Occipital lobe (tissue), 2 donors: ENCODE measurements around the gene PDE4A. TPM values are rescaled to one million over a fixed set of nuclear protein-coding genes. Genes with fewer than 3 reads are reported as not detected.
"Not testable (repeated sequence)": the region's sequence is repeated elsewhere in the genome, so short reads cannot be mapped to it uniquely, and the experiment has no call there.

Source experiments
- DNase-seq: peaks from one replicate; lab custom pipeline; 2025; lab: John Stamatoyannopoulos, UW
- total RNA-seq: library from RNA; depleted of rRNA; stranded (reverse); fragments of >200 nt; gene quantifications from one replicate; pipeline ENCODE4 v1.2.3, GENCODE V29; 2014

PDE4A gene
- total RNA-seq, 1 donor from 2014 or later, result 5.6 TPM

DNA sequence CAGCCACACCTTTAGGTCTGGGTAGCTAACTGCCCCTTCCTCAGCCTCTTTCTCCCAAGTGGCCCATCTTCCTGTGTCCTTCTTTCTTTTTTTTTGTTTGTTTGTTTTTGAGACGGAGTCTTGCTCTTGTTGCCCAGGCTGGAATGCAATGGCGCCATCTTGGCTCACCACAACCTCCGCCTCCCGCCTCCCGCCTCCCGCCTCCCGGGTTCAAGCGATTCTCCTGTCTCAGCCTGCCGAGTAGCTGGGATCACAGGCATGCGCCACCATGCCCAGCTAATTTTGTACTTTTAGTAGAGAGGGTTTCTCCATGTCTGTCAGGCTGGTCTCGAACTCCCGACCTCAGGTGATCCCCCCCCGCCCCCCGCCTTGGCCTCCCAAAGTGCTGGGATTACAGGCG is 41.7 kb downstream of the PDE4A start:
- not testable (repeated sequence) for DNase-seq

DNA sequence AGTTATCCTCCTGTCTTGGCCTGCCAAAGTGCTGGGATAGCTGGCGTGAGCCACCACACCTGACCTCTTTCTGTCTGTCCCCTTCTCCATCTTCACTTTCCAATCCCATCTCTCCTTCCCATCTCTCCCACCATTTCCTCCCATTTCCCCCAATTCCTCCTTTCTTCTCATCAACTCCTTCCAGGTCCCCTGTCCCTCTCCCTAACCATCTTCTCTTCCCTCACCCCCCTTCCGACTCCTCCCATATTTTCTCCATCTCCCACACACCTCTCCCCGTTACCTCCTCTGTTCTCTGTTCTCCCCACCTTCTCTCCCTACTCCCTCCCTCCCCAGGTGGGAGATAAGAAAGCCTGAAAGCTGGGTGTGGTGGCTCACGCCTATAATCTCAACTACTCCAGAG is 42.2 kb downstream of the PDE4A start:
- DNase-seq, result no peak

DNA sequence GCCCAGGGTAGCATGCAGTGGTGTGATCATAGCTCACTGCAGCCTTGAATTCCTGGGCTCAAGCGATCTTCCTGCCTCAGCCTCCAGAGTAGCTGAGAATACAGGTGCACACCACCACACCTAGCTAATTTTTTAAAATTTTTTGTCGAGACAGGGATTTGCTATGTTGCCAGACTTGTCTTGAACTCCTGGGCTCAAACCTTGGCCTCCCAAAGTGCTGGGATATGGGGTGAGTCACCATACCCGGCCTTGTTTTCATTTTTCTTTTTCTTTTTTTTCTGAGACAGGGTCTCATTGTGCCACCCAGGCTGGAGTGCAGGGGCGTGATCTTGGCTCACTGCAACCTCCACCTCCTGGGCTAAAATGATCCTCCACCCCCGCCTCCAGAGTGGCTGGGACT is 44.1 kb downstream of the PDE4A start:
- DNase-seq, result no peak

- no peak for DNase-seq
Observed at GRCh38 chr19:10467104-10467706, 46.9 kb downstream of the PDE4A start.

- DNase-seq, result no peak
Observed at GRCh38 chr19:10468133-10468532, 47.8 kb downstream of the PDE4A start.

- no peak for DNase-seq
Observed at GRCh38 chr19:10471909-10472308, 51.6 kb downstream of the PDE4A start.

- DNase-seq, result no peak
Observed at GRCh38 chr19:10473192-10473591, 52.9 kb downstream of the PDE4A start.

DNA sequence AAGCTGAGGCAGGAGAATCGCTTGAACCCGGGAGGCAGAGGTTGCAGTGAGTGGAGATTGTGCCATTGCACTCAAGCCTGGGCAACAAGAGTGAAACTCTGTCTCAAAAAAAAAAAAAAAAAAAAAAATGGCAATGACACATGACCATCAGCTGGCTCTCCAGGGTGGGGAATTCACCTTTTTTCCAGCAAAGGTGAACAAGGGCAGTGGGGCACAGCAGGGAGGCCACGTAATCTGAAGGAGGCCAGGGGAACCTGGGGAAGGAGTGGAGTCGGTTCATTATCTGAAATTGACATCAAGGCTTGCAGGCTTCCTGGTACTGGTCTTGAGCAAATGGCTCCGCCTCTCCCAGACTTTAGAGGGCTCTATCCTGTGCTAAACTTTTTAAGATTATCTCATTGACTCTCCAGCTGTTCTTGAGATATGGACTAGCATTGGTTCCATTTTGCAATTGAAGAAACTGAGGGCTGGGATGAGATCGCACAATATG is 54.7 kb downstream of the PDE4A start:
- no peak for DNase-seq

- no peak for DNase-seq
Observed at GRCh38 chr19:10478476-10478875, 58.1 kb downstream of the PDE4A start.

DNA sequence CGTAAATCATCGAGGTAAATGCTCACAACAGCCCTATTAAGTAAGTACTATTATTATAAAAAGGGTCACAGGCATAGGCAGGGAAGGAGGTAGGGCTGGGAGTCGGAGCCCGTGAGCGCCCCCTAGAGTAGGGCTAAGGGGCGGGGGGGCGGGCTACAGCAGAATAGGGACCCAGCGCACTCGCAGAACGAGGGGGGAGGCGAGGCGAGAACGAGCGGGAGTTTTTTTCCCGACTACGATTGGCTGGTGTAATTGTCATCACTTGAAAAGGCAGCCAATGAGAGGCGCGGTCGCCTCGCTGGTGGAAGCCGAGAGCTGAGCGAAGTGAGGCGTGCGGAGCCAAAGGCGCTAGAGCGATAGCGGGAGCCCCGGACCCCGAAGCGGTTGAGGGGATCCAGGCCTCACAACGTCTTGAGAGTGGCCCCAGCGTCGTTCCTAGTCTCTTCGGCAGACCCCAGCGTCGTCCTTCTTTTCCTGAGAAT is 58.6 kb downstream of the PDE4A start:
- peak; percentile 93 for DNase-seq

DNA sequence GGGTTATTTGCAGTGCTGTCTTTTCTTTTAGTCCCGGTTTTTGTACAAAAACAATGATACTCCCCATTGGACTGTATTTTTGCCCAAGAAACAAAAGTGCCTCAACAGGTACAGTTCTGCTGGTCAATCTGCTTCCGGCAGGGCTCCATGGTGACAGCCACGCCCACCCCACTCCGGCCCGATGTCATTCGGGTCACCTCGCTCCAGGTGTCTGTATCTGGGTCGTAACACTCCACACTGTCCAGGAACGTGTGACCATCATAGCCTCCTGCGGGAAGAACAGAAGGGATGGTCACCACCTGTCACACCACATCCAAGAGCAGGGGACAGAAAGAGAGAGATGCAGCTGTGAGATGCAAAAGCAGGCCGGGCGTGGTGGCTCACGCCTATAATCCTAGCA is 66.2 kb downstream of the PDE4A start:
- no peak for DNase-seq

DNA sequence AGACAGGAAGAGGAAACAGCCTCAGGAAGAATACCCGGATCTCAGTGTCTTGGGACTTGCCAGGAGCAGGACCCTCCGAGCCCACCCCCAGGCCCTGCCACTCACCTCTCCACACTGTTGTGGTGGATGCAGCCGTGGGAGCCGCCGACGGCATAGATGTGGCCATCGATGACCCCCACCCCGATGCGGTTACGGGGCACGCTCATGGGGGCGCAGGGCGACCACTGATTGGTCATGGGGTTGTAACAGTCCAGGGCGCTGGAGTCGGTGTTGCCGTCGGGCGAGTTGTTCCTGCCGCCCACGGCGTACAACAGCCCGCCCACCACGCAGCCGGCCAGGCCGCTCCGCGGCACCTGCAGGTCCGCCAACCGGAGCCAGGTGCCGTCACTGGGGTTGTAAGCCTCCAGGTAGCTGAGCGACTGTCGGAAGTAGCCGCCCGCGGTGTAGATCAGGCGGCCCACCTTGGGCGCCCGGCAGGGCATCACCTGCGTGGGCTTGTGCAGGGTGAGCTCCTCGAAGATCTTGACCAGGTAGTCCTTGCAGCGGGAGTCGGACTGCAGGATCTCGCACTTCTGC is 71.2 kb downstream of the PDE4A start:
- DNase-seq, result no peak

DNA sequence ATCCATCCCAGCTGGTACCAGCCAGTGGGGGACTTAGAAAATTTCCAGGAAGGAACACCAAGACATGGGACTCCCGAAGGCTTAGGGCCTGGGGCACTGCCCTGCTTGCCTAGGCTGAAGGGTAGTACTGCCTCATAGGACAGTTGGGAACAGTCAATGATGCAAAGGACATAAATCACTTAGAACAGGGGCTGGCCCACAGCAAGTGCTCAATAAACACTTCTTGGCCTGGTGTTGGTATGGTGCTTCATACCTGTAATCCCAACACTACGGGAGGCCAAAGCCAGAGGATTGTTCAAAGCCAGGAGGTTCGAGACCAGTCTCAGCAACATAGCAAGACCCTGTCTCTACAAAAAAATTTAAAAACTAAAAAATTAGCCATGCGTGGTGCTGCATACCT is 77.0 kb downstream of the PDE4A start:
- DNase-seq, result no peak

GRCh38 chr19:10499550-10500246 is 79.4 kb downstream of the PDE4A start:
- DNase-seq, result no peak

GRCh38 chr19:10500247-10500592 is 79.9 kb downstream of the PDE4A start:
- DNase-seq, result no peak

DNA sequence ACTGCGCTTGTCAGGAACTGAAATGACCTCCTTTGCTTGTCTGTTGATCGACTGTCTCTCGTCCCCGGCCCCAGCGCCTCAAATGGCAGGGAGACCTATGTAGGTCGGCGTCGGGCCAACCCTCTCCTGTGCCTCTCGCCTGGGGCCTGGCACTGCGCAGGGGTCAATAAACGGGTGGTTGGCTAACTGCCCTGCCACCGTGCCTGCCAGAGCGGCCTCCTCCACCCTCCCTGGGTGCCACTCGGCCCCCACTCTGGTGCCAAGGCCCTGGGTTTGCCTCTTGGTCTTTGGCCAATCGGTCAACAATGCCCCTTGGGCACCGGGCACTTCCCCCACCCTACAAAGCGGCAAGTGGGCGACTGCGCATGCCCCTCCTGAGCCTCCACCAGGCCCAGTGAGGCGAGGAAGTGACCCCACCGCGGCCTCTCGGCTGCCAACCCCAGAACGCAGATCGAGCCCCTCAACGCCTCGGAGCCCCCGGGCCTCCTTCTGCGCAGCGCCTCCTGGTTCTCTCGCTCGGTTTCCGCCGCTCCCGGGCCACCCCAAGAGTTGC is 81.7 kb downstream of the PDE4A start:
- DNase-seq, result peak; percentile 38

- DNase-seq, result peak; percentile 79
Observed at GRCh38 chr19:10502524-10503001, 82.2 kb downstream of the PDE4A start.

DNA sequence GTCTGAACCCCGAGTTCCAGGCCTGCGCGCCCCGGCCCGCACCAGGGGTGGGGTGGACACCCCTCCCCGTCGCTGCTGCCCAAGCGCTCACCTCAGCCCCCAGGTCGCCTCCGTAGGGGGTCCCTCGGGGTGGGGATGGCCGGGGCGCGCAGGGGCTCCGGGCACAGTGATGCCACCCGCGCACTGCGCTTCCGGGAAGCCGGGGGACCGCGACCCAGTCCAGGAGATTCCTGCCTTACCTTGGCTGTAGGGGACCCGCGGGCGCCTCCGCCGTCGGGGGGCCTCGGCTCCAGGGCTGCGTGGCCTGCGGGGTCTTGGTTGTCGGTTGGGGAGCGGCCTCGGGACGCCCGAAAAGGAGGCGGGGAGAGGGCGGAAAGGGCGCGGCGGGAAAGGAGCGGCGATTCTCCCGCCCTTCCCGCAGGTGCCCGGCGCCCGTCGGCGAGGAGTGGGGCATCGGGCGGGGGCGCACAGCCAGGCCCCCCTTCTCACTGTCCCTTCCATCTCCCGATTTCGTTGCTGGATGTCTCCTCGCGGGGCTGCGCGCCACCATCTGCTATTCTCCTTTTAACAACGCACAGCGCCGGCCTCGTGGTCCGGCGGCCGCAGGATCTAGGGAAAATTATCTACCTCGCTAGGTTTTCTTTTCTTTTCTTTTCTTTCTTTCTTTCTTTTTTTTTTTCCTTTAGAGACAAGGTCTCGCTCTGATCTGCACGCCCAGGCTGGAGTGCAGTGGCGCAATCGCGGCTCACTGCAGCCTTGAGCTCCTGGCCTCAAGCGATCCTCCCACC is 82.9 kb downstream of the PDE4A start, which contains the start of gene KEAP1:
TSS of gene KEAP1 (minus strand) at position 355 of the 788 bp plus-strand sequence. CDS start 3,323 bp downstream, outside the sequence.
- no peak for DNase-seq

- DNase-seq, result no peak
Observed at GRCh38 chr19:10505583-10506229, 85.4 kb downstream of the PDE4A start.

DNA sequence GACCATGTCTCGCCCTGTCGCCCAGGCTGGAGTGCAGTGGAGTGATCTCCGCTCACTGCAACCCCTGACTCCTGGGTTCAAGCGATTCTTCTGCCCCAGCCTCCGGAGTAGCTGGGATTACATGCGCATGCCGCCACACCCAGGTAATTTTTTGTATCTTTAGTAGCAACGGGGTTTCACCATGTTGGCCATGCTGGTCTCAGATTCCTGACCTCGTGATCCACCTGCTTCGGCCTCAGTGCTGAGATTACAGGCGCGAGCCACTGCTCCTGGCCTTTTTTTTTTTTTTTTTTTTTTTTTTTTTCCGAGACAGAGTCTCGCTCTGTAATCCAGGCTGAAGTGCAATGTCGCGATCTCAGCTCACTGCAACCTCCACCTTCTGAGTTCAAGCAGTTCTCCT is 87.7 kb downstream of the PDE4A start:
- DNase-seq, result no peak

DNA sequence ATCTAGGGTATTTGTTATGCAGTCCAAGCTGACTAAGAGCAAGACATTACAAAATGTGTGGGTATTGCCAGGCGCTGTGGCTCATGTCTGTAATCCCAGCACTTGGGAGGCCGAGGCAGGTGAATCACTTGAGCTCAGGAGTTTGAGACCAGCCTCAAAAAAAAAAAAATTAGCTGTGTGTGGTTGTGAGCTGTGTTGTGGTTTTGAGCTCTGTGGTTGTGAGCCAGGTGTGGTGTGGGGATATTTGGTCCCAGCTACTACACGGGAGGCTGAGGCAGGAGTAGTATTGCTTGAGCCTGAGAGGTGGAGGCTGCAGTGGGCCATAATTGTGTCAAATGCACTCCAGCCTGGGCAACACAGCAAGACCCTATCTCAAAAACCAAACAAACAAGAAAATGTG is 88.4 kb downstream of the PDE4A start:
- no peak for DNase-seq
